ENCODE results near the gene HK1.
"Not testable (repeated sequence)": the region's sequence is repeated elsewhere in the genome, so short reads cannot be mapped to it uniquely, and the experiment has no call there.

DNA sequence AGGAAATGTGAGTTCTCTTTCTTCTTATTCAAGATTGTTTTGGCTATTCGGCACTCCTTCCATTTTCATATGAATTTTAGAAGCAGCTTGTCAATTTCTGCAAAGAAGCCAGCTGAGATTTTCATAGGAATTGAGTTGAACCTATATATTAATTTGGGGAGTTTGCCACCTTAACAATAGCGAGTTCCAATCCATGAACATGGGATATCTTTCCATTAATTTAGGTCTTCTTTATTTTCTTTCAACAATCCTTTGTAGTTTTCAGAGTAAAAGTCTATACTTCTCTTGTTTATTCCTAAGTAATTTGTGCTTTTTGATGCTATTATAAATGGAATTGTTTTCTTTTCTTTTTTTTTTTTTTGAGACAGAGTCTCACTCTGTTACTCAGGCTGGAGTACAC is 26.9 kb upstream of the HK1 start:
- not testable (repeated sequence) for TF ChIP-seq POLR2A, CTCF, EP300 (IDR thresholded peaks at IDR 0.05)

All from tibial nerve (tissue), 4 donors.